Activated CD8-positive, alpha-beta memory T cell treated with anti-CD3 and anti-CD28 coated beads, Interleukin-2, amount 50 U/mL, for 1 hour (primary cell): Measurements from ENCODE around the gene FFAR1.

Experiments used
- DNase-seq: peaks from one replicate; pipeline ENCODE4 v3.0.0-alpha.2; 2020; ENCODE audit errors: extremely low read depth

The FFAR1 gene

DNA sequence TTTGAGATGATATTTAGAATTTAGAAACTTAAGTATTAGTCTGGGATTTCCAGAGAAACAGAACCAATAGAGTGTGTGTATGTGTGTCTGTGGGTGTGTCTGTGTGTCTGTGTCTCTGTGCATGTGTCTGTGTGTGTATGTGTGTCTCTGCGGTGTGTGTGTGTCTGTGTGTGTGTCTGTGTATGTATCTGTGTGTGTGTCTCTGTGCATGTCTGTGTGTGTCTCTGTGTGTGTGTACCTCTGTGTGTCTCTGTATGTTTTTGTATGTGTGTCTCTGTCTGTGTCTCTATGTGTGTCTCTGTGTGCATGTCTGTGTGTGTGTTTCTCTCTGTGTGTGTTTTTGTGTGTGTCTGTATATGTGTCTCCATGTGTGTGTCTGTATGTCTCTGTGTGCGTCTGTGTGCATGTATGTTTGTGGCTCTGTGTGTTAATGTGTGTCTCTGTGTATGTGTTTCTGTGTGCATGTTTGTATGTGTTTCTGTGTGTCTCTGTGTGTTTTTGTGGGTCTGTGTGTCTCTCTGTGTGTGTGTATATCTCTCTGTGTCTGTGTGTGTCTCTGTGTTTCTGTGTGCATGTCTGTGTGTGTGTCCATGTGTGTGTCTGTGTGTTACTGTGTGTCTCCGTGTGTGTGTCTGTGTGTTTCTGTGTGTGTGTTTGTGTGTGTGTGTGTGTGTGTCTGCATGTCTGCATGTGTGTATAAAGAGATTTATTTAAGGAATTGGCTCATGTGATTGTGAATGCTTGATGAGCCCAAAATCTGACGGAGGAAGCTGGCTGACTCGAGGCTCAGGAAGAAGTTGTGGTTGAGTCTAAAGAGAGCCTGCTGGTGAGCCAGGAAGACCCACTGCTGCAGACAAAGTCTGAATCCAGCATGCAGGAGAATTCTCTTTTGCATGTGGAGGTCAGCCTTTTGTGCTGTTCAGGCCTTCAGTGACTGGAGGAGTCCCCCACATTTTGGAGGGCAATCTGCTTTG lies 45.3 kb downstream of the FFAR1 start:
- DNase-seq: no peak

DNA sequence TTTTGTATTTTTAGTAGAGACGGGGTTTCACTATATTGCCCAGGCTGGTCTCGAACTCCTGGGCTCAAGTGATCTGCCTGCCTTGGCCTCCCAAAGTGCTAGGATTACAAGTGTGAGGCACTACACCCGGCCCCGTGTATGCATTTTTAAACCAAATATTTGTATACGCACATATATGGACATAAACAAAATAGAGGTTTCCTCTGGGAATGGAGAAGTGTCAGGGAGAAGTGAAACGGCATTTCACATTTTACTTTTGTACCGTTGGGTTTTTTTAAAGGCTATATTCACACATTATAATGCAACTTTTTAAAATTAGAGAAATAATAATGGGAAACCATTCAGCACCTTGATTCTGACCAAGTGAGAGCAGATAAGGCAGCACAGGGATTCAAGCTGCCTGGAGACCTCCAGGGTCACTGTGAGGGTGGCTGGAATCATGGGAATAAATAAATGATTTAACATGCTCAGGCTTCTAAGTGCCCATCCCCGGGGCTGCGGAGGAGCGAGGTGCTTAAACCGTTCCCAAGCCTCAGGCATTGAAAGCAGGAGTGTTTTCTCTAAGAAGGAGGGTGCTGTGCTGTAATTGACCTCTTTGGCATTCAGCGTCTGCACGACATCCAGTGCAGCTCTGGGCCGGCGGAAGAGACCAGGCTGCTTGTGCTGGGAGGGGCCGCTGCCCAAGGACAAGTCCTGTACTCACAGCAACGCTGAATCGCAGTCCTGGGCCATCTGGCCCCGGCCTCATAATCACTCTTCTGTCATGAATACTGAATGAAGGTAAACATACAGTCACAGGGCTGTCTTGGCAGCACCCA lies 47.9 kb downstream of the FFAR1 start:
- DNase-seq: no peak

DNA sequence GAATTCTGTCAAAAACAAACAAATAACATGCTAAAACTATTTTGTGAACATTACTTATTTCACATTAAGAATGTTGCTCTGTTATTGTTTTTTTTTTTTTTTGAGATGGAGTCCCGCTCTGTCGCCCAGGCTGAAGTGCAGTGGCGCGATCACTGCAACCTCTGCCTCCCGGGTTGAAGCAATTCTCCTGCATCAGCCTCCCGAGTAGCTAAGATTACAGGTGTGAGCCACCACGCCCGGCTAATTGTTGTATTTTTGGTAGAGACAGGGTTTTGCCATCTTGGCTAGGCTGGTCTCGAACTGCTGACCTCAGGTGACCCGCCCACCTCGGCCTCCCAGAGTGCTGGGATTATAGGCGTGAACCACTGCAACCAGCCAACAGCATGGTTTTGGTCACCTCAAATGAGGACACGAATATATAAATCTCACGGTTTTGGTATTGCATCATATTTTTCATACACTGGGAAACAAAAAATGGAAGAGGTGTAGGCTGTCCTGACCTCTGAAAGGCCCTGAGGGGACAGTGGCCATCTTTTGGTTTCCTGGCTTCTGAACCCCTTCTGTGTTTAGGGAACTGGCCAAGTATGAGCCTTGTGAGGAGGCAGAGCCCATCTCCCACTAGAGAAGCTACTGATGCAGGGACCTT lies 48.7 kb downstream of the FFAR1 start:
- no peak for DNase-seq

DNA sequence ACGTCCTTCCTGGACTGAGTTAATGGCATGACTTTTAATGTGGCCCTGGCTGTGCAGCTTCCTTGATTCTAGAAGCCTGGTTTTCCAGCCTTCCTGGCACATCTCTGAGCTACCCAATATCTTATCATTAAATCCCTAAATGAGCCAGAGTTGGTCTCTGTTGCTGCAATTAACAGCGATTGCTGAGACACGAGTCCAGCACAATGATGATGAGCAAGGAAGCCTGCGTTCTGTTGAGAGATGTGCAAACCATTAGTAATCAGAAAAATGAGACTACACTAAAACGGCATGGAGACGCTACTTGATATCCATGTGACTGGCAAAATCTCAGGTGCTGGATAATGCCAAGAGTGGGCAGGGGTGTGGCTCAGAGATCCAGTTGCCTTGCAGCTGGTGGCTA lies 49.4 kb downstream of the FFAR1 start:
- DNase-seq: no peak
